Measurements from ENCODE around the gene RCSD1.

The RCSD1 gene

DNA sequence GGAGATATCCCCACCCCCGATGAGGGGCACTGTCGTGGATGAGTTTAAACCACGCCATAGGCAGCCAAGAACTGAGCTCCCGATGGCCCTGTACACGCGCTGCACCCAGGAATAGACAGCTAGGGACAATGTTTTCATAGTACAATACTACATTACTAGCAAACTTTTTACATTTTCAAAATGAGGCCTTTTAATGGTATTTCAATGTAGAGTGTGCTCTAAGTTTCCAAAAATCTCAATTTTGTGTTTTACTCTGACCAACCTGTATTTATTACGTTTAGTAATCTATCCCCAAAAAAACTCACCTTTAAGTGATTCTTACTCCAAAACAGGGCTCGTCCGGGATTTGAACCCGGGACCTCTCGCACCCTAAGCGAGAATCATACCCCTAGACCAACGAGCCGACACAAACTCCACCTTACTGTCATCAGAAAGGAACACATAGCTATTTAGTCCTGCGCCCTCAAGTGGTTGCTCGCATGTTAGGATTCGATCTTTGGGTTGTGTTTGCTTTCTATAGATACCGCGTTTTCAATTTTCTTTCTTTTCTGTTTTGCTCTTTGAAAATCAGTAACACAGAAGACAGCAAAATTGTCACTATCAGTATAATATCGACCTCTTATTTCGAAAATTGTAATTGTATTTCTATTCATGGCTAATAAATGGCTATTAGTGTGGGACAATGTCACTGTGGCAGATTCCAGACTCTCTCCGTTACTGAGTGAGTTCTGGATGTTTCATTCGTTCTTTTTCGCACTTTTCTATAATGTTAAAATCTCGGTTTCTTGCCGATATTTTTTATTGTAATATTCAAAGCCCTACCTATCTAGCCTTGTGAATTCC, 85.3 kb downstream of the RCSD1 start:
- peak overlapping the region in 1 of 2 experiments; percentile 63 for H2BK12ac ChIP-seq (ENCODE audit: low read length in 2 of 2)
- H3K4me1 ChIP-seq (ENCODE audit: control insufficient read depth, insufficient read depth, low read depth, low read length), result peaks cover 6% of the 10 kb centered on the region
- no peak overlapping the region for H2BK5ac ChIP-seq (ENCODE audit: low read depth, low read length, poor library complexity, severe bottlenecking)
- H2AFZ ChIP-seq (ENCODE audit: low read depth, low read length), result peak overlapping the region; percentile 66
- no peak overlapping the region for H2AK5ac ChIP-seq (ENCODE audit: low read length, severe bottlenecking)
- H3K18ac ChIP-seq (ENCODE audit: low read depth in 1 of 2, low read length in 2 of 2), result peak overlapping the region; percentile 35 to 82
- H3K36me3 ChIP-seq (ENCODE audit: control insufficient read depth in 1 of 2, insufficient read depth in 2 of 2, low read depth in 1 of 2, low read length in 2 of 2), result no peaks in the 10 kb centered on the region
- peak overlapping the region; percentile 92 for H3K4me2 ChIP-seq (ENCODE audit: low read length, poor library complexity, severe bottlenecking)
- H3K4ac ChIP-seq (ENCODE audit: low read depth in 1 of 2, low read length in 2 of 2), result peak overlapping the region in 1 of 2 experiments; percentile 67
- H3K4me3 ChIP-seq (ENCODE audit: insufficient read depth in 1 of 2, low read depth in 1 of 2, low read length in 2 of 2), result peak overlapping the region; percentile 56 to 90
- under 1% methylated on average over 14 of the region's 26 CpGs for WGBS
- peak overlapping the region in 1 of 2 experiments; percentile 72 for H3K14ac ChIP-seq (ENCODE audit: low read length in 2 of 2)
- H3K23ac ChIP-seq (ENCODE audit: low read length in 2 of 2), result peak overlapping the region in 1 of 2 experiments; percentile 42
- no peak overlapping the region for H2BK15ac ChIP-seq (ENCODE audit: low read depth, poor library complexity, severe bottlenecking)
- H2BK120ac ChIP-seq (ENCODE audit: low read depth, low read length), result no peak overlapping the region
- peaks cover 3% of the 10 kb centered on the region for H3K79me1 ChIP-seq (replicated peaks; ENCODE audit: low read length, poor library complexity, severe bottlenecking)
- no peak overlapping the region for H4K8ac ChIP-seq (ENCODE audit: low read length)
- H3K9ac ChIP-seq (ENCODE audit: low read length), result peak overlapping the region; percentile 92
- DNase-seq, result peak; percentile 93
- peak overlapping the region; percentile 73 for H3K27ac ChIP-seq (ENCODE audit: low read length, poor library complexity, severe bottlenecking)
- H4K91ac ChIP-seq (ENCODE audit: low read length), result no peak overlapping the region
- no peaks in the 10 kb centered on the region for H3K27me3 ChIP-seq (ENCODE audit: control insufficient read depth in 1 of 2, insufficient read depth in 1 of 2, low read length in 2 of 2)
- H3K9me3 ChIP-seq (ENCODE audit: control insufficient read depth, low read length), result no peaks in the 10 kb centered on the region

DNA sequence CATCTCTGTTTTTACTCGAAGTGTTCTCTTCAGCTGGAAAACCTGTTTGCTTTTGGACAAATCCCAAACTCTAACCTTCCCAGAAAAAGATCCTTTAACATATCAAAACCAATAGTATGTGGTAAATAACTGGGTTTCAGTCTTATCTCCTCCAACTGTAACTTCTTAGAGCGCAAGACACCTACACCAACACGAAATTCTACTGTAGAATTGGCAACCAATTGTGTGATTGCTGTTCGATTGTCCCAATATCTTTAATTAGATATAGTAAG, 85.9 kb downstream of the RCSD1 start:
- Histone ChIP-seq H2BK15ac (ENCODE audit: low read depth, poor library complexity, severe bottlenecking) (no peak overlapping the region), H2BK120ac (ENCODE audit: low read depth, low read length) (no peak overlapping the region), H3K4me3 (ENCODE audit: insufficient read depth in 1 of 2, low read depth in 1 of 2, low read length in 2 of 2) (peak overlapping the region in 1 of 2 experiments; percentile 90), H3K27ac (ENCODE audit: low read length, poor library complexity, severe bottlenecking) (peak overlapping the region; percentile 32), H3K23ac (ENCODE audit: low read length in 2 of 2) (no peak overlapping the region), H2AFZ (ENCODE audit: low read depth, low read length) (no peak overlapping the region), H2BK5ac (ENCODE audit: low read depth, low read length, poor library complexity, severe bottlenecking) (no peak overlapping the region), H3K9ac (ENCODE audit: low read length) (peak overlapping the region; percentile 85), H2AK5ac (ENCODE audit: low read length, severe bottlenecking) (no peak overlapping the region), H3K4ac (ENCODE audit: low read depth in 1 of 2, low read length in 2 of 2) (no peak overlapping the region), H4K91ac (ENCODE audit: low read length) (no peak overlapping the region), H3K79me1 (replicated peaks; ENCODE audit: low read length, poor library complexity, severe bottlenecking) (peaks cover 3% of the 10 kb centered on the region), H3K27me3 (ENCODE audit: control insufficient read depth in 1 of 2, insufficient read depth in 1 of 2, low read length in 2 of 2) (no peaks in the 10 kb centered on the region), H3K18ac (ENCODE audit: low read depth in 1 of 2, low read length in 2 of 2) (no peak overlapping the region), H4K8ac (ENCODE audit: low read length) (no peak overlapping the region), H3K36me3 (ENCODE audit: control insufficient read depth in 1 of 2, insufficient read depth in 2 of 2, low read depth in 1 of 2, low read length in 2 of 2) (no peaks in the 10 kb centered on the region), H3K14ac (ENCODE audit: low read length in 2 of 2) (no peak overlapping the region), H3K4me1 (ENCODE audit: control insufficient read depth, insufficient read depth, low read depth, low read length) (peaks cover 6% of the 10 kb centered on the region), H3K4me2 (ENCODE audit: low read length, poor library complexity, severe bottlenecking) (peak overlapping the region; percentile 62), H3K9me3 (ENCODE audit: control insufficient read depth, low read length) (no peaks in the 10 kb centered on the region), H2BK12ac (ENCODE audit: low read length in 2 of 2) (no peak overlapping the region)
- DNase-seq, result no peak
- 0% methylated on average over 1 of the region's 4 CpGs for WGBS

DNA sequence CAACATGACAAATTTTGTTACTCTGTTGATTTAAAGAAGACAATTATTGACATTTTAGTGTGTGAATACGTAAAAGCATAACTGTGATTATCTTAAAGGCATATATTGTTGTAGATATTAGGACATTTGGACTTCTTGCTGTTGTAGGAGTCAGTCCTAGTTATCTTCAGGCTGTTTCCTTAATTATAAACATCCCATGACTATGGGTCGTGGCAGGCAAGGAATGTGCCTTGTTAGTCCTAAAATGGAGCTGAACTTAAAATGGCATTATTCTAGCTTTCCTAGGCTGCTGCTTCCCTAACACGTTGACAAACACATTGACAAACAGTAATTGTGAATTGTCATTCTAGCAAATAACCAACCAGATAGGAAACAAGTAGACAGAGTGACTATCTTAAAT, 87.3 kb downstream of the RCSD1 start:
- H2BK12ac ChIP-seq (ENCODE audit: low read length in 2 of 2), result no peak overlapping the region

DNA sequence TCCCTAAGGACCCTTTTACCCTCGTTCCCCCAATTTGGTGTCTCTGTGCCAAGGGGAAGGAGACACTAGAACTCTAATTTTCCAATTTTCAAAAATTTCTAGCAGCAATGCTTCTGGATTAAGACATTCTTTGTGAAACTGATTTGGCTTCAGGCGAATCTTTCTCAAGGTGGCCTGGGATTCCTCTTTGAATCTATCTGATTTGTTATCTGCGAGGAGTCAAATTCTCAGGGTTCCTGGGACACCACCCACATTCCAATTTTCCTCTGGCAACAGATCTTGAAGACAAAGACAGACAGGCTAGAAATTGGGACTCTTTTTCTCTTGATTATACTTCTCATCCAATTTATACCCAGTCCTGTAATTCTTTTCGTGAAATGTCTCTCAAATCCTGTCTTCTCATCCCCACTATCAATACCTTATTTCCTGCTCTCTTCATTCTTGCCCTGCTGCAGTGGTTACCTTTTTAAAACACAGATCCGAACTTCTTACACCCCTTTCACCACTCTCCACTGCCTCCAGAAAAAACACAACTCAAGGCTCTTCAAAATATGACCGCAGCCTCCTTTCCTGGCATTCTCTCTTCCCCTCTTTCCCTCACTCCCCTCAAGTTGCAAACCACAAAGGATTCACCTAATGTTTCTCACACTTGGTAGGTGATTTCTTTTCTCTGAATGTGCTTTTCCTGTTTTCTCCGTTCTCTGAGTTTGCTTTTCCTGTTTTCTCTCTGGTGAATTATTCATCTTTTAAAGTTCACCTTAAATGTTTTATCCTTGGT, 89.1 kb downstream of the RCSD1 start:
- Histone ChIP-seq H3K27me3 (ENCODE audit: control insufficient read depth in 1 of 2, insufficient read depth in 1 of 2, low read length in 2 of 2) (no peaks in the 10 kb centered on the region), H3K4me2 (ENCODE audit: low read length, poor library complexity, severe bottlenecking) (no peak overlapping the region)

More for the DNA sequence above, 87.3 kb downstream of the RCSD1 start:
- Histone ChIP-seq H2AFZ (ENCODE audit: low read depth, low read length) (no peak overlapping the region), H3K4me3 (ENCODE audit: insufficient read depth in 1 of 2, low read depth in 1 of 2, low read length in 2 of 2) (no peak overlapping the region), H3K79me1 (replicated peaks; ENCODE audit: low read length, poor library complexity, severe bottlenecking) (peaks cover 3% of the 10 kb centered on the region), H2AK5ac (ENCODE audit: low read length, severe bottlenecking) (no peak overlapping the region), H2BK120ac (ENCODE audit: low read depth, low read length) (no peak overlapping the region), H3K18ac (ENCODE audit: low read depth in 1 of 2, low read length in 2 of 2) (no peak overlapping the region), H3K4me2 (ENCODE audit: low read length, poor library complexity, severe bottlenecking) (no peak overlapping the region), H4K91ac (ENCODE audit: low read length) (no peak overlapping the region), H3K36me3 (ENCODE audit: control insufficient read depth in 1 of 2, insufficient read depth in 2 of 2, low read depth in 1 of 2, low read length in 2 of 2) (no peaks in the 10 kb centered on the region), H3K23ac (ENCODE audit: low read length in 2 of 2) (no peak overlapping the region), H2BK5ac (ENCODE audit: low read depth, low read length, poor library complexity, severe bottlenecking) (no peak overlapping the region), H3K14ac (ENCODE audit: low read length in 2 of 2) (no peak overlapping the region), H3K9ac (ENCODE audit: low read length) (no peak overlapping the region), H3K4me1 (ENCODE audit: control insufficient read depth, insufficient read depth, low read depth, low read length) (peaks cover 7% of the 10 kb centered on the region), H3K27me3 (ENCODE audit: control insufficient read depth in 1 of 2, insufficient read depth in 1 of 2, low read length in 2 of 2) (no peaks in the 10 kb centered on the region), H3K4ac (ENCODE audit: low read depth in 1 of 2, low read length in 2 of 2) (no peak overlapping the region), H4K8ac (ENCODE audit: low read length) (no peak overlapping the region), H3K27ac (ENCODE audit: low read length, poor library complexity, severe bottlenecking) (no peak overlapping the region), H3K9me3 (ENCODE audit: control insufficient read depth, low read length) (no peaks in the 10 kb centered on the region), H2BK15ac (ENCODE audit: low read depth, poor library complexity, severe bottlenecking) (no peak overlapping the region)
- 26% methylated on average over 3 of the region's 3 CpGs for WGBS
- peak; percentile 66 for DNase-seq

More for the DNA sequence above, 89.1 kb downstream of the RCSD1 start:
- no peak overlapping the region for H3K4me3 ChIP-seq (ENCODE audit: insufficient read depth in 1 of 2, low read depth in 1 of 2, low read length in 2 of 2)
- H2BK5ac ChIP-seq (ENCODE audit: low read depth, low read length, poor library complexity, severe bottlenecking), result no peak overlapping the region
- H2AFZ ChIP-seq (ENCODE audit: low read depth, low read length), result no peak overlapping the region
- H3K9me3 ChIP-seq (ENCODE audit: control insufficient read depth, low read length), result no peaks in the 10 kb centered on the region
- DNase-seq, result no peak
- H3K18ac ChIP-seq (ENCODE audit: low read depth in 1 of 2, low read length in 2 of 2), result no peak overlapping the region
- WGBS, result 69% methylated on average over 6 of the region's 7 CpGs
- peaks cover 4% of the 10 kb centered on the region for H3K4me1 ChIP-seq (ENCODE audit: control insufficient read depth, insufficient read depth, low read depth, low read length)
- no peak overlapping the region for H3K4ac ChIP-seq (ENCODE audit: low read depth in 1 of 2, low read length in 2 of 2)
- no peak overlapping the region for H3K23ac ChIP-seq (ENCODE audit: low read length in 2 of 2)
- no peak overlapping the region for H2BK120ac ChIP-seq (ENCODE audit: low read depth, low read length)
- no peak overlapping the region for H3K9ac ChIP-seq (ENCODE audit: low read length)
- no peaks in the 10 kb centered on the region for H3K36me3 ChIP-seq (ENCODE audit: control insufficient read depth in 1 of 2, insufficient read depth in 2 of 2, low read depth in 1 of 2, low read length in 2 of 2)
- H4K91ac ChIP-seq (ENCODE audit: low read length), result no peak overlapping the region
- no peak overlapping the region for H2BK12ac ChIP-seq (ENCODE audit: low read length in 2 of 2)
- H3K79me1 ChIP-seq (replicated peaks; ENCODE audit: low read length, poor library complexity, severe bottlenecking), result peaks cover 3% of the 10 kb centered on the region
- no peak overlapping the region for H3K27ac ChIP-seq (ENCODE audit: low read length, poor library complexity, severe bottlenecking)
- no peak overlapping the region for H3K14ac ChIP-seq (ENCODE audit: low read length in 2 of 2)
- H2BK15ac ChIP-seq (ENCODE audit: low read depth, poor library complexity, severe bottlenecking), result no peak overlapping the region
- H4K8ac ChIP-seq (ENCODE audit: low read length), result no peak overlapping the region
- H2AK5ac ChIP-seq (ENCODE audit: low read length, severe bottlenecking), result no peak overlapping the region

Data from mesenchymal stem cell (in vitro differentiated cells and primary cell).